GM11168 (cell line): ENCODE data around the gene MPRIP.

ENCODE experiments used
- in situ Hi-C: fragments of 300-500 bp; cut with MboI; formaldehyde crosslinking; loops from one replicate; pipeline ENCODE4 v1.12.0; 2022; ENCODE audit warnings: low sequenced_read_pairs; ENCODE audit not compliant: unreplicated experiment

The MPRIP gene

GRCh38 chr17:17062866-17063265, 20.6 kb downstream of the MPRIP start:
- in situ Hi-C loops, result no loop called here

GRCh38 chr17:17063546-17064122, 21.4 kb downstream of the MPRIP start:
- in situ Hi-C loops, result no loop called here

GRCh38 chr17:17064322-17064721, 22.1 kb downstream of the MPRIP start:
- in situ Hi-C loops, result no loop called here

GRCh38 chr17:17066021-17066420, 23.8 kb downstream of the MPRIP start:
- in situ Hi-C loops, result no loop called here

GRCh38 chr17:17067257-17067656, 25.0 kb downstream of the MPRIP start:
- in situ Hi-C loops, result no loop called here

- in situ Hi-C loops, result no loop called here
These were observed 27.6 kb downstream of the MPRIP start for GRCh38 chr17:17069849-17070248.

- in situ Hi-C loops, result no loop called here
These were observed 28.7 kb downstream of the MPRIP start for GRCh38 chr17:17070931-17071330.

GRCh38 chr17:17071531-17072360, 29.5 kb downstream of the MPRIP start:
- in situ Hi-C loops, result no loop called here

- in situ Hi-C loops, result no loop called here
These were observed 30.3 kb downstream of the MPRIP start for GRCh38 chr17:17072546-17072945.

- in situ Hi-C loops, result no loop called here
These were observed 30.8 kb downstream of the MPRIP start for GRCh38 chr17:17073030-17073564.

- in situ Hi-C loops, result no loop called here
These were observed 31.5 kb downstream of the MPRIP start for GRCh38 chr17:17073581-17074403.

GRCh38 chr17:17075125-17075781, 33.0 kb downstream of the MPRIP start:
- in situ Hi-C loops, result no loop called here

- in situ Hi-C loops, result no loop called here
These were observed 33.8 kb downstream of the MPRIP start for GRCh38 chr17:17076066-17076465.

GRCh38 chr17:17077101-17077500, 34.8 kb downstream of the MPRIP start:
- in situ Hi-C loops, result no loop called here

- in situ Hi-C loops, result no loop called here
These were observed 35.8 kb downstream of the MPRIP start for GRCh38 chr17:17077861-17078732.

- in situ Hi-C loops, result no loop called here
These were observed 36.6 kb downstream of the MPRIP start for GRCh38 chr17:17078832-17079231.

- in situ Hi-C loops, result no loop called here
These were observed 37.1 kb downstream of the MPRIP start for GRCh38 chr17:17079336-17079735.

GRCh38 chr17:17079761-17080160, 37.5 kb downstream of the MPRIP start:
- in situ Hi-C loops, result no loop called here

GRCh38 chr17:17080181-17080631, 37.9 kb downstream of the MPRIP start:
- in situ Hi-C loops, result no loop called here
